NCI-H2196 treated with DMSO at 0.1 percent for 48 hours (cell line): ENCODE data around the gene CNPY1.

Experiments used
- DNase-seq: peaks from one replicate; lab custom pipeline; 2025; ENCODE audit not compliant: unreplicated experiment; lab: John Stamatoyannopoulos, UW

Gene CNPY1

GRCh38 chr7:155514296-155514695, 32.1 kb downstream of the CNPY1 start:
- no peak for DNase-seq

- DNase-seq: no peak
Measured at GRCh38 chr7:155513543-155514285, 32.6 kb downstream of the CNPY1 start.

GRCh38 chr7:155512246-155512887, 34.0 kb downstream of the CNPY1 start:
- DNase-seq: no peak

GRCh38 chr7:155511702-155511996, 34.7 kb downstream of the CNPY1 start:
- no peak for DNase-seq

- DNase-seq: no peak
Measured at GRCh38 chr7:155510975-155511701, 35.2 kb downstream of the CNPY1 start.

GRCh38 chr7:155509725-155510551, 36.4 kb downstream of the CNPY1 start:
- DNase-seq: no peak

GRCh38 chr7:155509359-155509724, 37.0 kb downstream of the CNPY1 start:
- no peak for DNase-seq

GRCh38 chr7:155508376-155509358, 37.7 kb downstream of the CNPY1 start:
- DNase-seq: no peak

- no peak for DNase-seq
Measured at GRCh38 chr7:155507576-155507975, 38.8 kb downstream of the CNPY1 start.

GRCh38 chr7:155506854-155507337, 39.5 kb downstream of the CNPY1 start:
- DNase-seq: no peak

- DNase-seq: no peak
Measured at GRCh38 chr7:155505422-155505793, 41.0 kb downstream of the CNPY1 start.

GRCh38 chr7:155497149-155497901, 49.0 kb downstream of the CNPY1 start:
- DNase-seq: no peak

- no peak for DNase-seq
Measured at GRCh38 chr7:155496267-155497005, 49.9 kb downstream of the CNPY1 start.

GRCh38 chr7:155495440-155496248, 50.7 kb downstream of the CNPY1 start:
- peak; percentile 18 for DNase-seq

GRCh38 chr7:155494551-155494950, 51.8 kb downstream of the CNPY1 start:
- DNase-seq: no peak

GRCh38 chr7:155493744-155494538, 52.4 kb downstream of the CNPY1 start:
- DNase-seq: no peak

GRCh38 chr7:155491812-155492211, 54.5 kb downstream of the CNPY1 start:
- no peak for DNase-seq
